HG02970 (cell line): ENCODE results near the gene CRIP3.

Experiments
- ATAC-seq: cut with Tn5 transposase; IDR thresholded peaks from one replicate; pipeline ENCODE4 v1.9.1; 2021; ENCODE audit warnings: mild to moderate bottlenecking, moderate library complexity, moderate number of reproducible peaks; ENCODE audit not compliant: unreplicated experiment, low FRiP score

Gene CRIP3

GRCh38 chr6:43290905-43291355, 17.7 kb downstream of the CRIP3 start:
- no peak for ATAC-seq

GRCh38 chr6:43290339-43290904, 18.2 kb downstream of the CRIP3 start:
- ATAC-seq: no peak

GRCh38 chr6:43287717-43288679, 20.6 kb downstream of the CRIP3 start:
- ATAC-seq: no peak

GRCh38 chr6:43286980-43287716, 21.5 kb downstream of the CRIP3 start:
- ATAC-seq: no peak

- no peak for ATAC-seq
Measured at GRCh38 chr6:43286456-43286979, 22.1 kb downstream of the CRIP3 start.

- no peak for ATAC-seq
Measured at GRCh38 chr6:43285832-43286231, 22.8 kb downstream of the CRIP3 start.

GRCh38 chr6:43284991-43285781, 23.4 kb downstream of the CRIP3 start:
- ATAC-seq: no peak

- ATAC-seq: no peak
Measured at GRCh38 chr6:43283905-43284304, 24.7 kb downstream of the CRIP3 start.

GRCh38 chr6:43283514-43283901, 25.1 kb downstream of the CRIP3 start:
- no peak for ATAC-seq

- no peak for ATAC-seq
Measured at GRCh38 chr6:43282636-43283513, 25.8 kb downstream of the CRIP3 start.

- no peak for ATAC-seq
Measured at GRCh38 chr6:43282060-43282459, 26.6 kb downstream of the CRIP3 start.

- no peak for ATAC-seq
Measured at GRCh38 chr6:43280234-43280633, 28.4 kb downstream of the CRIP3 start.

- no peak for ATAC-seq
Measured at GRCh38 chr6:43278524-43279078, 30.0 kb downstream of the CRIP3 start.

- ATAC-seq: no peak
Measured at GRCh38 chr6:43277643-43278523, 30.7 kb downstream of the CRIP3 start.

GRCh38 chr6:43277306-43277642, 31.4 kb downstream of the CRIP3 start:
- ATAC-seq: no peak

- no peak for ATAC-seq
Measured at GRCh38 chr6:43276577-43277305, 31.9 kb downstream of the CRIP3 start.

- ATAC-seq: no peak
Measured at GRCh38 chr6:43275801-43276576, 32.6 kb downstream of the CRIP3 start.
